Large intestine (tissue), 3 donors: ENCODE results near the gene CDH13. TPM values are rescaled to one million over a fixed set of nuclear protein-coding genes. Genes with fewer than 3 reads are reported as not detected.

Experiments
- DNase-seq, 2 donors: peaks; one replicate each; pipeline versions ENCODE4 v3.0.0 to v3.0.0-alpha.2; 2013
- H3K27ac ChIP-seq: one replicate; pipeline ENCODE4 v1.5.1; 2013; ENCODE audit warnings: low read length
- H3K27me3 ChIP-seq: 2 replicates; pipeline ENCODE4 v1.6.1; 2013; ENCODE audit warnings: low read length; ENCODE audit not compliant: control insufficient read depth, insufficient read depth
- H3K36me3 ChIP-seq: 2 replicates; pipeline ENCODE4 v1.6.1; 2013; ENCODE audit warnings: low read length; ENCODE audit not compliant: control insufficient read depth, insufficient read depth
- H3K4me1 ChIP-seq: one replicate; pipeline ENCODE4 v1.6.1; 2013; ENCODE audit warnings: low read length; ENCODE audit not compliant: control insufficient read depth, insufficient read depth
- H3K4me3 ChIP-seq: one replicate; pipeline ENCODE4 v1.5.1; 2013; ENCODE audit warnings: low read length
- H3K9me3 ChIP-seq: one replicate; pipeline ENCODE4 v1.6.1; 2013; ENCODE audit warnings: mild to moderate bottlenecking, low read depth, low read length, moderate library complexity; ENCODE audit not compliant: control insufficient read depth
- WGBS: methylation state at CpG from one replicate; pipeline ENCODE4 v1.1.5; 2013; ENCODE audit warnings: low lambda C conversion rate; ENCODE audit not compliant: insufficient coverage; 5-methylcytosine and 5-hydroxymethylcytosine counted together
- polyA plus RNA-seq: library from polyadenylated mRNA; unstranded; fragments of 120-200 nt; gene quantifications from one replicate; pipeline ENCODE4 v1.2.1, GENCODE V29; 2013

The CDH13 gene
- polyA plus RNA-seq, 1 donor = 17.1 TPM

DNA sequence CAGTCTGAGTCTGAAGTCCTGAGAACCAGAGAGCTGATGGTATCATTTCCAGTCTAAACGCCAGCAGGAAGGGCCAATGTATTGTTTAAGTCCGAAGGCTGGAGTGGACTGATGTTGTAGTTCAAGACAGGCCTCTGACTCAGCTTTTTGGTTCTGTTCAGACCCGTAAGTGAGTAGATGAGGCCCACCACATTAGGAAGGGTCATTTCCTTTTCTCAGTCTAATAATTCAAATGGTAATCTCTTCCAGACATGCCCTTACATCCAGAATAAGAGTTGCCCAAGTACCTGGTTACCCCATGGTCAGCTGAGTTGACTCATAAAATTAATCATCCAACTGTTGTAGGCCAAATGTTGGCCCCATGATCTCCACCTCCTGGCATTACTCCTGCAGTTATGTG is 738.4 kb downstream of the CDH13 start:
- no peaks in the 10 kb centered on the region for H3K36me3 ChIP-seq
- no peaks in the 10 kb centered on the region for H3K9me3 ChIP-seq
- no CpG with 5 or more reads among the region's 3 CpGs for WGBS
- H3K27me3 ChIP-seq = no peaks in the 10 kb centered on the region
- no peak for DNase-seq
- no peak overlapping the region for H3K4me3 ChIP-seq
- H3K4me1 ChIP-seq = no peaks in the 10 kb centered on the region
- no peak overlapping the region for H3K27ac ChIP-seq

DNA sequence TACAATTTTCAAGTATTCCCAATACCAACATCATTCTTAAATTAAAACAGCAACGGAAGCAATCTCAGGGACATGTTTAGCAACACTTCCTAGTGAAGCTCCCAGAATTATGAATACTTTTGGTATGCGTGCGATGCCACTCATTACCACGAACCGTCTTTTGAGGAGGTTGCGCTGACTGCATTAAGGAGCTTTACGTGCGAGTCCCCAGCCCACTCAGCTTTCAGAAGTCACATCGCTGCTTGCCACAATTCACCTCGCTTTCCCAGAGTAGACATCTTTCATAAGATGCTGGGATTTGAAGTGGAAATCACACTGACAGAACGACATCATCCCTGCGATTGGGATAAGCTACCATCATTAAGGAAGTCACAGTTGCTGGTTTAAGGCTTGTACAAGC is 739.5 kb downstream of the CDH13 start:
- no peak overlapping the region for H3K27ac ChIP-seq
- H3K4me3 ChIP-seq = no peak overlapping the region
- 100% methylated on average over 2 of the region's 12 CpGs for WGBS
- no peaks in the 10 kb centered on the region for H3K4me1 ChIP-seq
- H3K9me3 ChIP-seq = no peaks in the 10 kb centered on the region
- H3K36me3 ChIP-seq = no peaks in the 10 kb centered on the region
- no peak for DNase-seq
- H3K27me3 ChIP-seq = no peaks in the 10 kb centered on the region

DNA sequence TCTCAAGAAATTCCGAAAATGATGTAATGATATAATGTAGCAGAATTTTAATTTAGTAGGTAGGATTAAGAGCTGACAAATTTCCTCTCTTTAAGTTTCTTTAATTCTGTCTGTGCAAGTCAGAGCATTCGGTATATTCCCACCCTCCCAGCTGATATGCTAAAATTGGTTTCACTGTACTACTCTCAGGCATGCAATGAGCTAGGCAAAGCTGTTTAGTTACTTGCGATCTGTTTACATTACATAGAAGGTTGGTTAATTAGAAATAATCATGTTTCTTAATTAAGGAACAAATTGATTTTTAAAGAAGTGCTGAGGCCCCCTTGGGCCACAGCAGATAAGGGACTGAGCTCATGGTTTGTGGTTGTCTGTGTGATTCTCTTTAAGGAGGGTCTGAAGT is 748.2 kb downstream of the CDH13 start:
- DNase-seq = no peak
- H3K36me3 ChIP-seq = no peaks in the 10 kb centered on the region
- H3K4me3 ChIP-seq = no peak overlapping the region
- no peak overlapping the region for H3K27ac ChIP-seq
- WGBS = 80% methylated on average over 1 of the region's 3 CpGs
- H3K9me3 ChIP-seq = no peaks in the 10 kb centered on the region
- H3K27me3 ChIP-seq = no peaks in the 10 kb centered on the region
- no peaks in the 10 kb centered on the region for H3K4me1 ChIP-seq

DNA sequence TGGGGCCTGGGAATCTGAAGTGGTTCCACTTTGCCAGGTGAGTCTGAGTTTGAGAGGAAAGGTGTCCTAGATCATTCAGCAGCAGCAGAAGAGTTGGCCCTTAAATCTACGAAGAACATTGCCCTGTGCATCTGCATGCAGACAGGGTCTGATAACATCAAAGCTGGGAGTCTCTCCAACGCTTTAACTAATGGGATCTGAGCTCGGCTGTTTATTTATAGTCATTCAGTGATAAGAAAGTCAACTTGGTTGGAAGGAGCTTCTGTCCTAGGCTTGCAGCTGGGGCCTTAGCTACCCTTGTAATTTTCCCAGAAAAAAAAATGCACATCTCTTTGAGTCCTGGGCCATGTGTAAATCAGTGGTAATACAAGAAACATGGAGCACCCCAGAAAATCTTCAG is 763.0 kb downstream of the CDH13 start:
- Histone ChIP-seq H3K27me3 (no peaks in the 10 kb centered on the region), H3K9me3 (no peaks in the 10 kb centered on the region), H3K4me3 (no peak overlapping the region), H3K27ac (no peak overlapping the region), H3K4me1 (no peaks in the 10 kb centered on the region), H3K36me3 (no peaks in the 10 kb centered on the region)
- DNase-seq = no peak
- WGBS = 50% methylated on average over 1 of the region's 3 CpGs

DNA sequence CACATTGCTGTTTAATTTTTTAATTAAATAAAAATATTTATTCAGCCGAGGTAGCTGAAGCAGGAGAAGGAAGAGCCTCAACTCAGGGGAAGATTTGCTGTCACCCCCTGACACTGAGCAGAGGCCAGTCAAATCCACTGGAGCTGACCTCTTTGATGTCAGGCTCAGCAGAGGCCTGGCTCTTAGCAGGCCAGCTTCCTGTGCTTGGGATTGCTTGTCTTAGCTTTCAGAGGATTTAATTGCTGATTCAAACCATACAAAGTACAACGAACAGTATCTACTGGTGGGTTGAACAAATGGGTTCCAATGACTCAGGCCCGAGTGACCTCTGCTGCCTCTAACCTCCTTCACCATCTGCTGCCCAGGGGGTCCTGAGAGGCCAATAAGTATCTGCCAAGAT is 764.0 kb downstream of the CDH13 start:
- H3K36me3 ChIP-seq = no peaks in the 10 kb centered on the region
- no peaks in the 10 kb centered on the region for H3K9me3 ChIP-seq
- H3K4me3 ChIP-seq = no peak overlapping the region
- H3K27ac ChIP-seq = no peak overlapping the region
- WGBS = no CpG with 5 or more reads among the region's 3 CpGs
- H3K4me1 ChIP-seq = no peaks in the 10 kb centered on the region
- H3K27me3 ChIP-seq = no peaks in the 10 kb centered on the region
- no peak for DNase-seq

DNA sequence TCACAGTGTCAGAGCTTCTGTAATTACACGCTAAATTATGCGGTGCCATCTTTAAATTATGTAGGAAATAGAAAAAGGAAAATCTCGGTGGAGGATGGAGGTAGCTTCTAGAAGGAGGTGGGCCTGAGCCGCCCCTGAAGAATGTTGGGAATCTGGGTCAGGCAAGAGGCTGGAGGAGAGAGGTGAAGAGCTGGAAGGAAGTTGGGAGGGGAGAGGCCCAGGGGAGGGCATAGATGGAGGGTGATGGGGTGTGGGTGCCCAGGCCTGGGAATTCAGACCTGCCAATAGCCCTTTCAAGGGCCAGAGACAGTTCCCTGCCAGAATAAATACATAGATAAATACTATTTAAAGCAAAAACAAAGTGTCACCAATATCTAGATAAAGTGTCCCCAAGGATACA is 766.0 kb downstream of the CDH13 start:
- Histone ChIP-seq H3K9me3 (no peaks in the 10 kb centered on the region), H3K36me3 (no peaks in the 10 kb centered on the region), H3K4me3 (no peak overlapping the region), H3K27me3 (no peaks in the 10 kb centered on the region), H3K27ac (no peak overlapping the region), H3K4me1 (no peaks in the 10 kb centered on the region)
- DNase-seq = no peak
- 83% methylated on average over 3 of the region's 4 CpGs for WGBS

DNA sequence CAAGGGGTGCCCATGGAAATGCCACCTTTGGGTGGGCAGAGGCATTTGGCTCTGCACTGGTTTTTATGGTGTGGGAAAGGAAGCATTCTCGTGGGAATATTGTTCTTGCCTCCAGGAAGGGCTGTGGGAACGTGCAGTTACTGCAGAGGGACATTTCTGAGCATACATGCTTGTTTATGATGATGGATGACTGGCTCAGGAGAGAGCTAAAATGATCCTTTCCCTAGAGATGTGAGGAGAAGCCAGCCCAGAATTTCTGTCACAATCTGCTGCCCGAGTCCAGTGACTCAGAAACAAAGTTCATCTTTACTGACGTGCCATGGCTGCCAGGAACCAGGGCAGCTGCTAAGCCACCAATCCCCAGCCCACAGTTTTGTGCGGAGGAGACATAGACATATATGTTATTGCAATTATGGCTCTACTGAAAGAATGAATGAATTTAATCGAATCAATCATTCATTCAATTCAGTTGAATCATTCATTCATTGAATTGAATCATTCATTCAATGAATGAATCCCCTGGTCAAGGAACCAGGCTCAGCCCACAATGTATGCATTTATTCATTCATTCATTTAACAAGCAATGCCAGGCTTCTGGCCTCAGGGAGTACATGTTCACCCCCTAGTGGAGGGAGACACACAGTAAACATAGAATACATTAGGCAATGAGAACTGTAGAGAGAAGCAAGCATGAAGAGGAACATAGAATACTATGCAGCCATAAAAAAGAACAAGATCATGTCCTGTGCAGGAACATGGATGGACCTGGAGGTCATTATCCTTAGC is 766.6 kb downstream of the CDH13 start:
- H3K27ac ChIP-seq = no peak overlapping the region
- no peaks in the 10 kb centered on the region for H3K9me3 ChIP-seq
- H3K4me3 ChIP-seq = no peak overlapping the region
- H3K27me3 ChIP-seq = no peaks in the 10 kb centered on the region
- no peaks in the 10 kb centered on the region for H3K36me3 ChIP-seq
- H3K4me1 ChIP-seq = no peaks in the 10 kb centered on the region
- WGBS = 60% methylated on average over 1 of the region's 6 CpGs
- DNase-seq = no peak

DNA sequence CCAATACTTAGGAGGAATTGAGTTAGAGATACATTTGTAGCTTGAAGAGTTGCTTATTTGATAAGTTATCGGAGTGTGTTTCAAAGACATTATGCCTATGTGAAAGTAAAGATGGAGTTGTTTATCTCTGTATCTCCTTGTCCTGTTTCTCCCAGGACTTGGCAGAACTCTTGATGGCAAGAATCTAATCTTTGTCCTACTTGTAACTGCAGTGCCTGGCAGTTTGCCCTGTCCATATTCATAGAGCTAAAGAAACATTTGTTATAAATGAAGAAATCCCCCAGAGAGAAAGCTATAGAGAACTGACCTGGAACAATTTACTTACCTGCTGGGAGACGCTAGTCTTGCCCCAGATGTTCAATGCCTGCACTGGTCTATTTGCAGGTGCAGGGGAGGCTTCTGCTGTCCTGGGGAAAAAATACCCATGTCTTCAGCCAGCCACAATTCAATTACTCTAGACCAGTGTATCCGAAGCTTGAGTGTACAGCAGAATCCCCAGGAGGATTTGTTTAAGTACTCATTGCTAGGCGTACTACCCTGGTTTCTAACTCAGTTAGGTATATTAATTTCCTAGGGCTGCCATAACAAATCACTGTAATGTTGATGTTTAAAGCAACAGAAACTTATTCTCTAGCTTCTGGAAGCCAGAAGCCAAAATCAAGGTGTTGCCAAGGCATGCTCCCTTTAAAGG is 771.0 kb downstream of the CDH13 start:
- H3K4me1 ChIP-seq = no peaks in the 10 kb centered on the region
- DNase-seq = no peak
- no peak overlapping the region for H3K4me3 ChIP-seq
- no peaks in the 10 kb centered on the region for H3K27me3 ChIP-seq
- no peak overlapping the region for H3K27ac ChIP-seq
- H3K36me3 ChIP-seq = no peaks in the 10 kb centered on the region
- no CpG with 5 or more reads among the region's 4 CpGs for WGBS
- H3K9me3 ChIP-seq = no peaks in the 10 kb centered on the region

DNA sequence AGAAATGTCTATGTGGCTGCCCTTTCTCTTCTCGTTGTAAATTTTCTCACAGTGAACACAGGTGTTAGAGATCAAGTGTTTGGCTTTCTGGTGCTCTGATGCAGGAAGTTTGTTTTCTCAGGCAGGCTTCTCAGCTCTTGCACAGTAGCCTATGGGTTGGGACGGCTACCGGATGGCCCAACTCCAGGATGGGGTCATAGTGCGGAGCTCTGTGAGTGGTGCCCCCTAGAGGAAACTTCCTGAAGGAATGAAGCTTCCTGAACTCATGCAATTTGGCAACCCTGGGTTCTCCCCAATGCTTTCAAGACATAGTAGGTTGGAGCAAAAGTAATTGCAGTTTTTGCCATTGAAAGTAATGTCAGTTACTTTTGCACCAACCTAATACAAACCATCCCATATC is 773.5 kb downstream of the CDH13 start:
- no peaks in the 10 kb centered on the region for H3K4me1 ChIP-seq
- no peak for DNase-seq
- WGBS = no CpG with 5 or more reads among the region's 4 CpGs
- H3K36me3 ChIP-seq = no peaks in the 10 kb centered on the region
- H3K27ac ChIP-seq = no peak overlapping the region
- H3K27me3 ChIP-seq = no peaks in the 10 kb centered on the region
- no peak overlapping the region for H3K4me3 ChIP-seq
- H3K9me3 ChIP-seq = no peaks in the 10 kb centered on the region

DNA sequence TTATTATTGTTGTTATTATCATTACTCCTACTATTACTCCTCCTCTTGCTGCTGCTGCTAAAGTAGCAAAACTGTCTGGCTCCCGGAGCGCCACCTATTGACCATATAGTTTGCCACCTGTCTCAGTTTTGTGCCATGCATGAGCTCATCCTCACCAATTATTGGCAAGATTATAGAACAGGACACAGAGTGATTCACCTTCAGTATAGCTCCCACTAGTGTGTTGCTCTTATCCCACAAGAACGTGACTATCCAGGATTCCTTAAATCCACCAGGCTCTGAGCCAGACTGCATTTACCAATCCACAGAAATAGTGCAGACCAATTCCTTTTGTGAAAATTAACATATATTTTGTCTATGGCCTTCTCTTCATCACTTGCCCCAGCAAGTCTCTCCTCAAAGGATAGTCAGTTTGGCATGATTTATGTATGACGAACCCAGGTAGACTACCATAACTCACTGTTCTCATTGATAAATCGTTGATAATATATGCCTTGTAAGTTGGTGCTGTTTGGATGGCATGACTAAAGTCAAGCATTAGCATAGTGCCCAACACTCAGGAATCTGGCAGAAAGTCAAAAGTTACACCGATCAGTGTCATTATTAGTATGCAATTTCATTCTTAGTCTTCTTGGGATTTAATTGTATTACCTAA is 775.5 kb downstream of the CDH13 start:
- no peak for DNase-seq
- Histone ChIP-seq H3K27me3 (no peaks in the 10 kb centered on the region), H3K36me3 (no peaks in the 10 kb centered on the region), H3K4me3 (no peak overlapping the region), H3K27ac (no peak overlapping the region), H3K4me1 (no peaks in the 10 kb centered on the region), H3K9me3 (no peaks in the 10 kb centered on the region)
- WGBS = no CpG with 5 or more reads among the region's 6 CpGs
